ENCODE measurements around the gene RPS6KA1.
"Not testable (repeated sequence)": the region's sequence is repeated elsewhere in the genome, so short reads cannot be mapped to it uniquely, and the experiment has no call there.

The RPS6KA1 gene

DNA sequence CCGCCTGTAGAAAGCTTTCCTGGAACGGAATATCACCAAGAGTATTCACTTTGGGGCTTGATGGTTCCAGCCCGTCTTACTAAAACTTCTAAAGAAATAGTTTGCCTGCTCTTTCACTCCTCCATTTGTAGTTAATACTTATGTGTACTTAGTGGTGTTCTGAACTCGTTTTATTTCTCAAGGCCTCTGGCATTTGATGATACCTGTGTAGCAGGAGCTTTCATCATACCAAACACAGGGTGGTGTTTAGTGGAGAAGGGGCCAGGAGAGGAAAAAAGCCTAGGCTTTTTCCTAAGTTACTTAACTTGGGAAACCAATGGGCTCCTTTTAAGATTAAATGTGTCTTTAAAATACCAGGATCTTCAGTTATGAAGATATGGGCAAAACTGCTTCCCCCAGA lies 74.3 kb downstream of the RPS6KA1 start:
- DNase-seq: no peak

DNA sequence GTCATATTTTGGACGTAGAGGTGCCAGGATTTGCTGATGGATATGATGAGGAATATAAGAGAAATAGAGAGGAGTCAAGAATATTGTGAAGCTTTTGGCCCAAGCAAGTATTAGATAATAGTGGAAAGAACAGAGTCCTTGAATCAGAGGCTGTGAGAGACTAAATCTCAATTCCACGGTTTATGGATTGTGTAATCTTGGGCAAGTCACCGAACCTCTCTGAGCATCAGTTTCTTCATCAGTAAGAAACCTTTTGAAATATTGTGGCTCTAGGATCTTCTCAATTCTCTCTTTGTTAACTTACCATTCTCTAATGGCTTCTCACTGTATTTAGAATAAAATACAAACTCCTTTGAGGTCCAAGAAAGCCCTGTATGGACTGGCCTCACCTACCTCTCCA lies 77.6 kb downstream of the RPS6KA1 start:
- DNase-seq: peak; percentile 48

DNA sequence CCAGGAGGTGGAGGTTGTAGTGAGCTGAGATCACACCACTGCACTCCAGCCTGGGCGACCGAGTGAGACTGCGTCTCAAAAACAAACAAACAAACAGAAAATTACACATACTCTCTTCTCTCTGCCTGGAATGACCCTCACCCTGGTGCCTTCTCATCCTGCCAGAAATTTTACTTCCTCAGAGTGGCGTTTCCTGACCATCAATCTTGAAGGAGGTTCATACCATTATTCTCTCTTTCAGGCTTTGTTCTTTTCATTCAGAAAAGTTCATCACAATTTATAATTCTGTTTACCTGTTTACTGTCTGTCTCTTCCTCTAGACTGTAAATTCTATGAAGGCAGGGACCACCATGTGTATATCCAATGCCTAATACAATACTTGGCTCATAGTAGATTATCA lies 79.3 kb downstream of the RPS6KA1 start:
- no peak for DNase-seq

DNA sequence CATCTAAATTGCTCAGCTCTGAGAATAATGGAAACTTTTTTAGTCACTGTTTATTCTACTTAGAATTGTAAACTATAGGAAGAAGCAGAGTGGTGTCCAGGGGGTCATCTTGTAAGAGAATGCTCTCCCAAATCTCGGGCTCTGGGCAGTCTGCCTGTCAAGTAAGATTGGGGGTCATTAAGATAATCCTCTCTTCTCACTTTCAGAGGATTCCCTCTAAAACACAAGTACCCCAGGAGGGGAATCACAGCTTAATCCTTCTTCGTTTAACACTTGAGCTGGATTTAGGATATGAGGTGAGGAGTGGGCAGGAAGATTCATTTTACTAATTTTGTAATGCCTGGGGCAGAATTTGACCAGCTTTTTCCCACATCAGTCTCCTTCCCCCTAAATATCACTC lies 81.2 kb downstream of the RPS6KA1 start:
- DNase-seq: no peak

DNA sequence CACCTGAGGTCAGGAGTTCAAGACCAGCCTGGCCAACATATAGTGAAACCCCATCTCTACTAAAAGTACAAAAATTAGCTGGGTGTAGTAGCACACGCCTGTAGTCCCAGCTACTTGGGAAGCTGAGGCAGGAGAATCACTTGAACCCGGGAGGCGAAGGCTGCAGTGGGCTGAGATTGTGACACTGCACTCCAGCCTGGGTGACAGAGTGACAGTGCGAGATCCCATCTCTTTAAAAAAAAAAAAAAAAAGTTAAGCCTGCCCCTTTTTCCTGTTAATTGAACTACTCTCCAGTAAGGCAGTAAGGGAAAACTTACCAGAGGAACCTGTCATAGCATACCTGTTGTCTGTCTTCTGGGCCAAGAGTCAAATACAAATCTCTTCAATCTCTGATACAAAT lies 83.1 kb downstream of the RPS6KA1 start:
- not testable (repeated sequence) for DNase-seq

DNA sequence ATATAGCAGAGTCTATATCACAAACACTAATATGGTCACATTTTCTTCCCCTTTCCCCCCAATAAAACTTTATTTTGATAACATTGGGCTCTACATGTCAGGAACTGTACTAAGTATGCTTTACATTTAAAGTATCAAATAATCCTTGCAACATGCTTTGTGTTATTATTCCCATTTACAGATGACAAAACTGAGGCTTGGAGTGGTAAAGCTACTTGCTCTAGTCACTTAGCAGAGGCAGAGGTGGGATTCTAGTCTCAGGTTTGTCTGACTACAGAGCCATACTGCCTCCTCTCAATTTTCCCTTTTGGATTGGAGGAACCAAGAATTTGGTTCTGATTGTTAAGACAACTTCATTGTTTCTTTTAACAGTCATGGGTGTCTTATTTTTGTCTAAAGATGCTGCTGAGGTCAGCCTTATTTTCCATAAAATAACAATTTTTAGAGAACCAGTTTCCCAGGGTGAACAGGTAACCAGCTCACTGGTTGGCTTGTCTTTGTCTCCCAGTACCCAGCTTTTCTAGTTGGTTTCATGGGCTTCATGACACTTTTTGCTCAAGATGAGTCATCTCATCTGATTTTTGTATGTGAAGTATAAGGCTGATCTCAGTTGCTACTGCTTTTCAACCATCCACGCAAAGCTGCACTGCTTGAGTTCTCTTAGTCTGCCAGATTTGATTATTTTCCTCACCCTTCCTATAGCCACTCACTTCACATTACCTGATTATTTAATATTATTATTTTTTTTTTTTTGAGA lies 85.3 kb downstream of the RPS6KA1 start:
- peak; percentile 22 for DNase-seq

DNA sequence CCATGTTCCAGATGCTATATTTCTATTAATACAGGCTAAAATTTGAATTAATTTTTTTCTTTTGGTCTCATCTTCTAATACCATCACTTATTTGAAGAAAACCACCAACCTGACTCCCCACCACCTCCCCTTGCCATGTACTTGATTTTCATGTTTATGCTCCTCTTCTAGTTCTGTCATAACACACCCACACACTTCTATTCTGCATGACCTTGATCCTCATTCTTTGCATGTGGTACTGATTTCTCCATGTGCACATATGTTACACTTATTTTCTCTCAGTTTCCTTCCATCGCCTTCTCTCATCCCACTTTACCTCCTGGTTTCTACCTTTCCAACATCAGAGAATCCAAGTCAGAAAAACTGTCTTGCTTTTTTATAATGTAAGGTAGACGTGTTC lies 87.3 kb downstream of the RPS6KA1 start:
- DNase-seq: no peak

DNA sequence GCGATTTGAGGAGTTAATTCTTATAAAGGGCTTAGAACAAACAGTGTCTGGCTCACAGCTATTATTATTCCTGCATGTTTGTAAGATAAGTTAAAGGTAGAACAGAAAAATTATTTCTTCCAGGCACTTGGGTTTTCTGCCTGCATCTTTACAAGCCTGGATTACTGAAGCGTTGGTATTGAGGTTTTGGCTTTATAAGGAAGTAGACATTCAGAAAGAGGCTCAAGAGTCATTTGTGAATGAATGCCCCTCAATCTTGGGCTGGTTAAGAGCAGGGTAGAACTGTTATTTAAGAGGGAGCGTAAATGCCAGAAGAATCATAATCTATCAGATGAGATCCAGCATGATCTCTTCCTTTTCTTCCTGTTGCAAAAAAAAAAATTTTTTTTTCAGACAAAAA lies 89.0 kb downstream of the RPS6KA1 start:
- peak; percentile 53 for DNase-seq

All from hematopoietic multipotent progenitor cell treated with erythropoietin and hydrocortisone succinate and interleukin-3 and kit ligand, for 6 days (in vitro differentiated cells).